Adrenal gland (tissue), 5 donors: ENCODE data around the gene ASCL2.

Source experiments
- POLR2A ChIP-seq, 2 donors: fragments of 450-650 bp; IDR thresholded peaks; one replicate each; pipeline ENCODE4 v1.6.1; 2017; ENCODE audit warnings: antibody characterized with exemption in 2 of 2, mild to moderate bottlenecking in 2 of 2, moderate library complexity in 1 of 2
- TF ChIP-seq, protein P1 (sequence below), 6 experiments: fragments of 450-650 bp in 4 of 6; fragments of 200-600 bp in 2 of 6; sonication (generic) in 1 of 6; IDR thresholded peaks; 1 replicate in 5 of 6; 2 replicates in 1 of 6; pipeline versions ENCODE4 v1.5.1 to v1.8.0; 2016 to 2021; ENCODE audit warnings: antibody characterized with exemption in 6 of 6, mild to moderate bottlenecking in 2 of 6, moderate library complexity in 1 of 6
- donor health status: DM: no; HTN: no; CAD: no.

GRCh38 chr11:2219318-2220017 is 50.9 kb downstream of the ASCL2 start:
- TF ChIP-seq, protein P1, sequence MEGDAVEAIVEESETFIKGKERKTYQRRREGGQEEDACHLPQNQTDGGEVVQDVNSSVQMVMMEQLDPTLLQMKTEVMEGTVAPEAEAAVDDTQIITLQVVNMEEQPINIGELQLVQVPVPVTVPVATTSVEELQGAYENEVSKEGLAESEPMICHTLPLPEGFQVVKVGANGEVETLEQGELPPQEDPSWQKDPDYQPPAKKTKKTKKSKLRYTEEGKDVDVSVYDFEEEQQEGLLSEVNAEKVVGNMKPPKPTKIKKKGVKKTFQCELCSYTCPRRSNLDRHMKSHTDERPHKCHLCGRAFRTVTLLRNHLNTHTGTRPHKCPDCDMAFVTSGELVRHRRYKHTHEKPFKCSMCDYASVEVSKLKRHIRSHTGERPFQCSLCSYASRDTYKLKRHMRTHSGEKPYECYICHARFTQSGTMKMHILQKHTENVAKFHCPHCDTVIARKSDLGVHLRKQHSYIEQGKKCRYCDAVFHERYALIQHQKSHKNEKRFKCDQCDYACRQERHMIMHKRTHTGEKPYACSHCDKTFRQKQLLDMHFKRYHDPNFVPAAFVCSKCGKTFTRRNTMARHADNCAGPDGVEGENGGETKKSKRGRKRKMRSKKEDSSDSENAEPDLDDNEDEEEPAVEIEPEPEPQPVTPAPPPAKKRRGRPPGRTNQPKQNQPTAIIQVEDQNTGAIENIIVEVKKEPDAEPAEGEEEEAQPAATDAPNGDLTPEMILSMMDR (IDR thresholded peaks at IDR 0.05) = no peak
- TF ChIP-seq POLR2A (IDR thresholded peaks at IDR 0.05) = no peak
